GM12878 (cell line): ENCODE results near the gene GABBR2. TPM values are rescaled to one million over a fixed set of nuclear protein-coding genes. Genes with fewer than 3 reads are reported as not detected.

ENCODE experiments used
- ATAC-seq: fragments of 200-7000 bp; cut with Tn5 transposase; 3 replicates; pipeline ENCODE4 v1.9.1; 2020; ENCODE audit warnings: mild to moderate bottlenecking, moderate library complexity
- BruUV-seq: library from RNA; stranded (reverse); fragments of 400-500 nt; replicated peaks from 2 replicates; lab custom pipeline; 2021; lab: Mats Ljungman, UMichigan
- CTCF ChIA-PET: fragments of 300-600 bp; sonication (Branson Sonifier 250); formaldehyde crosslinking; extraction: SDS; loops from one replicate; lab custom pipeline; 2021; ENCODE audit warnings: inconsistent platforms; lab: Yijun Ruan, JAX
- POLR2A ChIA-PET: fragments of 350-600 bp; formaldehyde crosslinking; extraction: SDS; loops from one replicate; lab custom pipeline; 2021; ENCODE audit warnings: inconsistent platforms; lab: Charles Lee
- RAD21 ChIA-PET: fragments of 300-600 bp; sonication (Branson Sonifier 250); formaldehyde crosslinking; loops from one replicate; lab custom pipeline; 2023; ENCODE audit warnings: antibody characterized with exemption; ENCODE audit not compliant: unreplicated experiment; lab: Charles Lee
- SMC1A ChIA-PET: fragments of 300-600 bp; sonication (Branson Sonifier 250); formaldehyde crosslinking; loops from one replicate; lab custom pipeline; 2023; ENCODE audit not compliant: unreplicated experiment, uncharacterized antibody; lab: Charles Lee
- DNase-seq: peaks from one replicate; pipeline ENCODE4 v3.0.0-alpha.2; 2011; ENCODE audit warnings: low read depth, low spot score
- FAIRE-seq: peaks from 3 replicates; lab custom pipeline; 2011; peaks lifted over from hg19 to GRCh38; lab: Jason Lieb, UNC
- H2AFZ ChIP-seq: 2 replicates; pipeline ENCODE4 v1.6.0; 2011; ENCODE audit warnings: low read depth, low read length, control low read depth; ENCODE audit not compliant: control insufficient read depth
- H3K27ac ChIP-seq: 2 replicates; pipeline ENCODE4 v1.5.1; 2011; ENCODE audit warnings: control low read depth; ENCODE audit not compliant: control insufficient read depth, insufficient read depth
- H3K27me3 ChIP-seq, 2 experiments: replicated peaks in 1 of 2; 2 replicates each; pipeline versions ENCODE4 v1.6.0 to v1.6.1; 2011; ENCODE audit warnings: low read length in 1 of 2; ENCODE audit not compliant: control insufficient read depth in 2 of 2, insufficient read depth in 2 of 2
- H3K36me3 ChIP-seq, 2 experiments: 2 replicates each; pipeline ENCODE4 v1.5.1; 2011; ENCODE audit warnings: low read length in 1 of 2; ENCODE audit not compliant: control insufficient read depth in 2 of 2, insufficient read depth in 2 of 2
- H3K4me1 ChIP-seq: 2 replicates; pipeline ENCODE4 v1.6.1; 2011; ENCODE audit warnings: mild to moderate bottlenecking, low read length, moderate library complexity, mixed read lengths; ENCODE audit not compliant: control insufficient read depth, insufficient read depth
- H3K4me2 ChIP-seq: 2 replicates; pipeline ENCODE4 v1.6.0; 2011; ENCODE audit warnings: control low read depth; ENCODE audit not compliant: control insufficient read depth, insufficient read depth
- H3K4me3 ChIP-seq: fragments of 200-600 bp; sonication (generic); 2 replicates; pipeline ENCODE4 v1.5.1; 2016
- H3K79me2 ChIP-seq: 2 replicates; pipeline ENCODE4 v1.6.0; 2011; ENCODE audit warnings: low read length; ENCODE audit not compliant: control insufficient read depth, insufficient read depth
- H3K9ac ChIP-seq: 2 replicates; pipeline ENCODE4 v1.8.0; 2011; ENCODE audit warnings: low read length, control low read depth, mixed read lengths; ENCODE audit not compliant: control insufficient read depth, insufficient read depth
- H3K9me3 ChIP-seq: replicated peaks from 3 replicates; pipeline ENCODE4 v1.5.1; 2011; ENCODE audit warnings: mild to moderate bottlenecking, low read length; ENCODE audit not compliant: control insufficient read depth, insufficient read depth
- H4K20me1 ChIP-seq: 2 replicates; pipeline ENCODE4 v1.6.0; 2011; ENCODE audit not compliant: control insufficient read depth, insufficient read depth
- CREB1 ChIP-seq: IDR thresholded peaks from 2 replicates; pipeline ENCODE4 v1.6.1; 2012; ENCODE audit warnings: low read depth, mild to moderate bottlenecking, inconsistent platforms
- LARP7 ChIP-seq: fragments of 450-650 bp; IDR thresholded peaks from 2 replicates; pipeline ENCODE4 v1.6.1; 2017; ENCODE audit warnings: mild to moderate bottlenecking
- MEF2B ChIP-seq: fragments of 450-650 bp; IDR thresholded peaks from 2 replicates; pipeline ENCODE4 v1.6.1; 2018; ENCODE audit warnings: mild to moderate bottlenecking, moderate library complexity; ENCODE audit not compliant: partially characterized antibody, poor library complexity, severe bottlenecking
- SIN3A ChIP-seq: IDR thresholded peaks from 2 replicates; pipeline ENCODE4 v1.6.1; 2012; ENCODE audit warnings: low read depth, low read length, improper control_type of control experiment
- WGBS: methylation state at CpG from one replicate; pipeline ENCODE4 v1.1.6; 2016; ENCODE audit warnings: low lambda C conversion rate; ENCODE audit not compliant: insufficient replicate concordance, insufficient coverage; ENCODE audit errors: missing lambda C conversion rate; 5-methylcytosine and 5-hydroxymethylcytosine counted together
- in situ Hi-C: fragments of 300-500 bp; cut with MboI; formaldehyde crosslinking; loops from 9 replicates; pipeline ENCODE4 v1.14.3; 2018; ENCODE audit warnings: mixed read lengths
- intact Hi-C: fragments of 100-400 bp; cut with micrococcal nuclease; formaldehyde crosslinking; loops from one replicate; pipeline ENCODE4 v1.14.2; 2022; ENCODE audit not compliant: unreplicated experiment
- polyA plus RNA-seq, 11 experiments: library from polyadenylated mRNA; depleted of rRNA in 4 of 11; unstranded in 6 of 11; stranded (reverse) in 5 of 11; fragments of >200 nt; fragmentation: Nextera tagmentation in 4 of 11; fragmentation: Illumina TruSeq in 1 of 11; extraction: Ambion mirVana in 4 of 11; extraction: Trizol in 1 of 11; gene quantifications; 1 replicate in 1 of 11; 2 replicates in 10 of 11; pipeline versions ENCODE4 v1.2.1 to v1.2.3, GENCODE V29; 2011 to 2016; ENCODE audit warnings: inconsistent platforms in 2 of 11, missing spikeins in 2 of 11, low read depth in 1 of 11
- total RNA-seq, 4 experiments: library from RNA; depleted of rRNA in 3 of 4; stranded (reverse); fragments of >200 nt in 3 of 4; fragmentation: Illumina TruSeq in 1 of 4; extraction: Trizol in 1 of 4; gene quantifications; 2 replicates each; pipeline versions ENCODE4 v1.2.1 to v1.2.3, GENCODE V29; 2013 to 2021
- TF ChIP-seq, protein P1 (sequence below): IDR thresholded peaks from 2 replicates; pipeline ENCODE4 v1.6.1; 2012; ENCODE audit warnings: mild to moderate bottlenecking, low read depth, low read length
- TF ChIP-seq, protein P2 (sequence below): IDR thresholded peaks from 2 replicates; pipeline ENCODE4 v1.6.1; 2011; ENCODE audit warnings: mild to moderate bottlenecking, low read depth, low read length, moderate library complexity; ENCODE audit not compliant: insufficient replicate concordance
- TF ChIP-seq, protein P3 (sequence below): fragments of 450-650 bp; formaldehyde crosslinking; IDR thresholded peaks from 2 replicates; pipeline ENCODE4 v1.4.0; 2022; ENCODE audit warnings: mild to moderate bottlenecking, moderate library complexity

Gene GABBR2
- total and polyA plus RNA-seq, 10 of the 15 experiments (the other 5 are each of a cell fraction or from before 2014, with no cell fraction given) = 0.02 to 2.2 (median 0.06) TPM; not detected in 2

DNA sequence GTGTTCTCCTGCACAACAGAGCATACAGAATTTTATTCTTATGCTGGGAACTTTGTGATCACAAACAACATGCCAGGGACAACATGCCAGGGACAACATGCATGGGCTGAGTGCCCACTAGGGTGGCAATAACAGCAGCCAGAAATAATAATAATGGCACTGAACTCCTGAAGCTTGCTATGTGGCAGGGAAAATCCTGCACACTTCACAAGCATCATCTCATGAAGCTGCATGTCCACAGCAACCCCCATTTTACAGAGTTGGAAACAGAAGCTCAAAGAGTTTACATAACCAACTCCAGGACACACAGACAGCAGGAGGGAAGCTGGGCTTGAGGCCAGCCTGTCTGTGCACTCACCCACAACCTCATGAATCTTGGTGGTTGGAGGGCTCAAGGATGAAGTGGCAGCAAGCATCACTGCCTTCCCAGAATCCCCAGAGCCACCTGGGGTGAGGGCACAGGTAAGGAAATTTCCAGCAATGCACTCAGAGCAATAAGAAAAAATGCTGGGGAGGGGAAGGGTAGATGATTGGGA, 111.4 kb downstream of the GABBR2 start (continued):
- TF ChIP-seq, protein P1, sequence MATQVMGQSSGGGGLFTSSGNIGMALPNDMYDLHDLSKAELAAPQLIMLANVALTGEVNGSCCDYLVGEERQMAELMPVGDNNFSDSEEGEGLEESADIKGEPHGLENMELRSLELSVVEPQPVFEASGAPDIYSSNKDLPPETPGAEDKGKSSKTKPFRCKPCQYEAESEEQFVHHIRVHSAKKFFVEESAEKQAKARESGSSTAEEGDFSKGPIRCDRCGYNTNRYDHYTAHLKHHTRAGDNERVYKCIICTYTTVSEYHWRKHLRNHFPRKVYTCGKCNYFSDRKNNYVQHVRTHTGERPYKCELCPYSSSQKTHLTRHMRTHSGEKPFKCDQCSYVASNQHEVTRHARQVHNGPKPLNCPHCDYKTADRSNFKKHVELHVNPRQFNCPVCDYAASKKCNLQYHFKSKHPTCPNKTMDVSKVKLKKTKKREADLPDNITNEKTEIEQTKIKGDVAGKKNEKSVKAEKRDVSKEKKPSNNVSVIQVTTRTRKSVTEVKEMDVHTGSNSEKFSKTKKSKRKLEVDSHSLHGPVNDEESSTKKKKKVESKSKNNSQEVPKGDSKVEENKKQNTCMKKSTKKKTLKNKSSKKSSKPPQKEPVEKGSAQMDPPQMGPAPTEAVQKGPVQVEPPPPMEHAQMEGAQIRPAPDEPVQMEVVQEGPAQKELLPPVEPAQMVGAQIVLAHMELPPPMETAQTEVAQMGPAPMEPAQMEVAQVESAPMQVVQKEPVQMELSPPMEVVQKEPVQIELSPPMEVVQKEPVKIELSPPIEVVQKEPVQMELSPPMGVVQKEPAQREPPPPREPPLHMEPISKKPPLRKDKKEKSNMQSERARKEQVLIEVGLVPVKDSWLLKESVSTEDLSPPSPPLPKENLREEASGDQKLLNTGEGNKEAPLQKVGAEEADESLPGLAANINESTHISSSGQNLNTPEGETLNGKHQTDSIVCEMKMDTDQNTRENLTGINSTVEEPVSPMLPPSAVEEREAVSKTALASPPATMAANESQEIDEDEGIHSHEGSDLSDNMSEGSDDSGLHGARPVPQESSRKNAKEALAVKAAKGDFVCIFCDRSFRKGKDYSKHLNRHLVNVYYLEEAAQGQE = no peak
- TF ChIP-seq MEF2B (no peak), CREB1 (no peak)

DNA sequence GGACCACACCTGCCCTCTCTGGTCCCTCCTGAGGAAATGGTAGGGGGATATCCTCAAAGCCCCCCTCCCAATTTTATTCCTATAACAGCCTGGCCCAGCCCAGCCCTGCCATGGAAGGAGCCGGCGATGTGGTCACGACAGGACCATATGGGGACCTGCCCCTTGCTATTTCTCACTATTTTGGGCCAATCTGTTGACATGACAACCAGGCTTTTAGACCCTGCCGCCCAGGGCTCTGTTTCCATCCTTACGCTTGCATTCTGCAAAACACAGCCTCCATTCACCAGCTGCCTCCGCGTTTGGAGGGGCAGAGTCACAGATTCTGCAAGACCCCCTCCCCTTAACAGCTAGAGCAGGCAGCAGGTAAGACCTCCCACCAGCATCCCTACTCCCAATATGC, 112.2 kb downstream of the GABBR2 start:
- CTCF ChIA-PET = no interaction called here
- Histone ChIP-seq H3K79me2 (no peaks in the 10 kb centered on the region), H3K4me3 (no peak overlapping the region), H3K27me3 (peaks cover 0 to 3% of the 10 kb centered on the region in 2 experiments; a peak in 1 of 4 replicates), H2AFZ (no peak overlapping the region), H3K27ac (no peak overlapping the region), H3K9ac (no peak overlapping the region), H3K4me2 (no peak overlapping the region), H3K36me3 (no peaks in the 10 kb centered on the region), H4K20me1 (no peaks in the 10 kb centered on the region), H3K9me3 (no peaks in the 10 kb centered on the region), H3K4me1 (no peaks in the 10 kb centered on the region)
- BruUV-seq = no TSS peak
- WGBS = 22% methylated on average over 7 of the region's 7 CpGs
- POLR2A ChIA-PET = no interaction called here
- RAD21 ChIA-PET = no interaction called here
- ATAC-seq (no peak), FAIRE-seq (no peak), DNase-seq (no peak)
- intact Hi-C loops = no loop called here
- SMC1A ChIA-PET = no interaction called here
- TF ChIP-seq, protein P2, sequence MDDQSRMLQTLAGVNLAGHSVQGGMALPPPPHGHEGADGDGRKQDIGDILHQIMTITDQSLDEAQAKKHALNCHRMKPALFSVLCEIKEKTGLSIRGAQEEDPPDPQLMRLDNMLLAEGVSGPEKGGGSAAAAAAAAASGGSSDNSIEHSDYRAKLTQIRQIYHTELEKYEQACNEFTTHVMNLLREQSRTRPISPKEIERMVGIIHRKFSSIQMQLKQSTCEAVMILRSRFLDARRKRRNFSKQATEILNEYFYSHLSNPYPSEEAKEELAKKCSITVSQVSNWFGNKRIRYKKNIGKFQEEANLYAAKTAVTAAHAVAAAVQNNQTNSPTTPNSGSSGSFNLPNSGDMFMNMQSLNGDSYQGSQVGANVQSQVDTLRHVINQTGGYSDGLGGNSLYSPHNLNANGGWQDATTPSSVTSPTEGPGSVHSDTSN = no peak
- TF ChIP-seq MEF2B (no peak), SIN3A (no peak), LARP7 (no peak)
- TF ChIP-seq, protein P3, sequence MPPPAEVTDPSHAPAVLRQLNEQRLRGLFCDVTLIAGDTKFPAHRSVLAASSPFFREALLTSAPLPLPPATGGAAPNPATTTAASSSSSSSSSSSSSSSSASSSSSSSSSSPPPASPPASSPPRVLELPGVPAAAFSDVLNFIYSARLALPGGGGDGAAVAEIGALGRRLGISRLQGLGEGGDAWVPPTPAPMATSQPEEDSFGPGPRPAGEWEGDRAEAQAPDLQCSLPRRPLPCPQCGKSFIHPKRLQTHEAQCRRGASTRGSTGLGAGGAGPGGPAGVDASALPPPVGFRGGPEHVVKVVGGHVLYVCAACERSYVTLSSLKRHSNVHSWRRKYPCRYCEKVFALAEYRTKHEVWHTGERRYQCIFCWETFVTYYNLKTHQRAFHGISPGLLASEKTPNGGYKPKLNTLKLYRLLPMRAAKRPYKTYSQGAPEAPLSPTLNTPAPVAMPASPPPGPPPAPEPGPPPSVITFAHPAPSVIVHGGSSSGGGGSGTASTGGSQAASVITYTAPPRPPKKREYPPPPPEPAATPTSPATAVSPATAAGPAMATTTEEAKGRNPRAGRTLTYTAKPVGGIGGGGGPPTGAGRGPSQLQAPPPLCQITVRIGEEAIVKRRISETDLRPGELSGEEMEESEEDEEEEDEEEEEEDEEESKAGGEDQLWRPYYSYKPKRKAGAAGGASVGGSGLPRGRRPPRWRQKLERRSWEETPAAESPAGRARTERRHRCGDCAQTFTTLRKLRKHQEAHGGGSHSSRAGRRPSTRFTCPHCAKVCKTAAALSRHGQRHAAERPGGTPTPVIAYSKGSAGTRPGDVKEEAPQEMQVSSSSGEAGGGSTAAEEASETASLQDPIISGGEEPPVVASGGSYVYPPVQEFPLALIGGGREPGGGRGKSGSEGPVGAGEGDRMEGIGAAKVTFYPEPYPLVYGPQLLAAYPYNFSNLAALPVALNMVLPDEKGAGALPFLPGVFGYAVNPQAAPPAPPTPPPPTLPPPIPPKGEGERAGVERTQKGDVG = no peak
- in situ Hi-C loops = no loop called here
